SK-N-SH (cell line): ENCODE data around the gene COLEC11.

Experiments
- CTCF ChIP-seq: fragments of 200-600 bp; sonication (generic); IDR thresholded peaks from 2 replicates; pipeline ENCODE4 v1.6.1; 2017; ENCODE audit warnings: antibody characterized with exemption, mild to moderate bottlenecking, moderate library complexity
- EP300 ChIP-seq, 2 experiments: IDR thresholded peaks; 2 replicates each; pipeline versions ENCODE4 v1.4.0 to v1.6.1; 2012; ENCODE audit warnings: borderline replicate concordance in 1 of 2, low read depth in 1 of 2, low read length in 1 of 2
- JUND ChIP-seq: IDR thresholded peaks from 2 replicates; pipeline ENCODE4 v1.4.0; 2012
- MEF2A ChIP-seq: IDR thresholded peaks from 2 replicates; pipeline ENCODE4 v1.4.0; 2012; ENCODE audit warnings: low read depth, borderline replicate concordance
- RFX5 ChIP-seq: IDR thresholded peaks from 2 replicates; pipeline ENCODE4 v1.6.1; 2012; ENCODE audit warnings: mild to moderate bottlenecking, improper control_type of control experiment, low read length
- SMC3 ChIP-seq: IDR thresholded peaks from 2 replicates; pipeline ENCODE4 v1.6.1; 2012; ENCODE audit warnings: low read depth, low read length, improper control_type of control experiment
- TCF12 ChIP-seq: IDR thresholded peaks from 2 replicates; pipeline ENCODE4 v1.4.0; 2012
- TF ChIP-seq, protein P1 (sequence below): IDR thresholded peaks from 2 replicates; pipeline ENCODE4 v1.4.0; 2012; ENCODE audit warnings: low read depth, borderline replicate concordance
- TF ChIP-seq, protein P2 (sequence below): IDR thresholded peaks from 2 replicates; pipeline ENCODE4 v1.4.0; 2012; ENCODE audit warnings: low read depth

- TF ChIP-seq CTCF (no peak), SMC3 (no peak), RFX5 (no peak), TCF12 (no peak), EP300 (IDR thresholded peaks at IDR 0.05; ENCODE audit: borderline replicate concordance in 1 of 2, low read depth in 1 of 2, low read length in 1 of 2) (no peak), JUND (no peak), MEF2A (no peak)
- TF ChIP-seq, protein P1, sequence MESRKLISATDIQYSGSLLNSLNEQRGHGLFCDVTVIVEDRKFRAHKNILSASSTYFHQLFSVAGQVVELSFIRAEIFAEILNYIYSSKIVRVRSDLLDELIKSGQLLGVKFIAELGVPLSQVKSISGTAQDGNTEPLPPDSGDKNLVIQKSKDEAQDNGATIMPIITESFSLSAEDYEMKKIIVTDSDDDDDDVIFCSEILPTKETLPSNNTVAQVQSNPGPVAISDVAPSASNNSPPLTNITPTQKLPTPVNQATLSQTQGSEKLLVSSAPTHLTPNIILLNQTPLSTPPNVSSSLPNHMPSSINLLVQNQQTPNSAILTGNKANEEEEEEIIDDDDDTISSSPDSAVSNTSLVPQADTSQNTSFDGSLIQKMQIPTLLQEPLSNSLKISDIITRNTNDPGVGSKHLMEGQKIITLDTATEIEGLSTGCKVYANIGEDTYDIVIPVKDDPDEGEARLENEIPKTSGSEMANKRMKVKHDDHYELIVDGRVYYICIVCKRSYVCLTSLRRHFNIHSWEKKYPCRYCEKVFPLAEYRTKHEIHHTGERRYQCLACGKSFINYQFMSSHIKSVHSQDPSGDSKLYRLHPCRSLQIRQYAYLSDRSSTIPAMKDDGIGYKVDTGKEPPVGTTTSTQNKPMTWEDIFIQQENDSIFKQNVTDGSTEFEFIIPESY = no peak
- TF ChIP-seq, protein P2, sequence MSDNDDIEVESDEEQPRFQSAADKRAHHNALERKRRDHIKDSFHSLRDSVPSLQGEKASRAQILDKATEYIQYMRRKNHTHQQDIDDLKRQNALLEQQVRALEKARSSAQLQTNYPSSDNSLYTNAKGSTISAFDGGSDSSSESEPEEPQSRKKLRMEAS = no peak
These were observed 84.9 kb downstream of the COLEC11 start for GRCh38 chr2:3679616-3680393.
